Stimulated activated naive CD8-positive, alpha-beta T cell treated with anti-CD3 and anti-CD28 coated beads, Interleukin-15, amount 100 ng/mL, for 72 hours (primary cell): ENCODE results near the gene BMPR1B.

Source experiments
- ATAC-seq: fragments of 150-1000 bp; cut with Tn5 transposase; 2 replicates; pipeline ENCODE4 v1.10.0; 2021; ENCODE audit warnings: mild to moderate bottlenecking, moderate library complexity
- DNase-seq, 2 donors: peaks; one replicate each; pipeline ENCODE4 v3.0.0; 2021 to 2022
- H3K27ac Mint-ChIP-seq, 2 donors: one replicate each; pipeline ENCODE4 v1.8.0; 2022; ENCODE audit warnings: mild to moderate bottlenecking in 2 of 2, mixed read lengths in 2 of 2, moderate library complexity in 2 of 2
- H3K27me3 Mint-ChIP-seq: one replicate; pipeline ENCODE4 v1.8.0; 2022; ENCODE audit warnings: mixed read lengths
- H3K4me1 Mint-ChIP-seq: one replicate; pipeline ENCODE4 v1.8.0; 2022; ENCODE audit warnings: mild to moderate bottlenecking, mixed read lengths
- H3K4me3 Mint-ChIP-seq, 2 donors: one replicate each; pipeline ENCODE4 v1.8.0; 2022; ENCODE audit warnings: mild to moderate bottlenecking in 2 of 2, mixed read lengths in 2 of 2, moderate library complexity in 1 of 2
- H3K9me3 Mint-ChIP-seq, 2 donors: one replicate each; pipeline ENCODE4 v1.8.0; 2022; ENCODE audit warnings: mixed read lengths in 2 of 2

Gene BMPR1B

GRCh38 chr4:94757192-94758140 lies at the start of gene BMPR1B:
TSS of gene BMPR1B (plus strand) at chr4:94757955. CDS start at chr4:95104425, 346,470 bp downstream.
- peaks cover 91% of the 10 kb centered on the region for H3K27me3 Mint-ChIP-seq
- DNase-seq (no peak), ATAC-seq (peak; percentile 61)
- peaks cover 9% of the 10 kb centered on the region for H3K4me1 Mint-ChIP-seq
- H3K4me3 Mint-ChIP-seq, result peak within 1 kb of the TSS; percentile 69 to 72
- no peaks in the 10 kb centered on the region for H3K9me3 Mint-ChIP-seq
- no peak within 1 kb of the TSS for H3K27ac Mint-ChIP-seq

DNA sequence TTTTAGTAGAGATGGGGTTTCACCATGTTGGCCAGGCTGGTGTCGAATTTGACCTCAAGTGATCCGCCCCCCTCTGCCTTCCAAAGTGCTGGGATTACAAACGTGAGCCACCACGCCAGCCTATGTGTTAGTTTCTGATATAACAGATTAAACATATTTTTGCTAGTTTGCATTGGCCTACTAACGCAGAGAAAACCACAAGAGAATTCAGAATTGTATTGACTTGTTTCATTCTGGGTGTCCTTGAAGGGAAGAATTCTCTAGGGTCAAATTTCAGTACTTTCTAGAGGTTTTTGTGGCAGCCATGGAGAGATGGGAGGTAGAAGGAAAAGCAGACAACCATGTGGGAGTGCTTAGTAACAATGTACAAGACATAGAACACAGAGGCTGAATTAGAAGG lies 46.1 kb upstream of the BMPR1B start:
- DNase-seq (no peak), ATAC-seq (no peak)
- H3K4me1 Mint-ChIP-seq, result no peaks in the 10 kb centered on the region
- no peak overlapping the region for H3K4me3 Mint-ChIP-seq
- no peaks in the 10 kb centered on the region for H3K27me3 Mint-ChIP-seq
- peaks cover 3 to 6% of the 10 kb centered on the region in 2 donors for H3K9me3 Mint-ChIP-seq
- H3K27ac Mint-ChIP-seq, result no peak overlapping the region

DNA sequence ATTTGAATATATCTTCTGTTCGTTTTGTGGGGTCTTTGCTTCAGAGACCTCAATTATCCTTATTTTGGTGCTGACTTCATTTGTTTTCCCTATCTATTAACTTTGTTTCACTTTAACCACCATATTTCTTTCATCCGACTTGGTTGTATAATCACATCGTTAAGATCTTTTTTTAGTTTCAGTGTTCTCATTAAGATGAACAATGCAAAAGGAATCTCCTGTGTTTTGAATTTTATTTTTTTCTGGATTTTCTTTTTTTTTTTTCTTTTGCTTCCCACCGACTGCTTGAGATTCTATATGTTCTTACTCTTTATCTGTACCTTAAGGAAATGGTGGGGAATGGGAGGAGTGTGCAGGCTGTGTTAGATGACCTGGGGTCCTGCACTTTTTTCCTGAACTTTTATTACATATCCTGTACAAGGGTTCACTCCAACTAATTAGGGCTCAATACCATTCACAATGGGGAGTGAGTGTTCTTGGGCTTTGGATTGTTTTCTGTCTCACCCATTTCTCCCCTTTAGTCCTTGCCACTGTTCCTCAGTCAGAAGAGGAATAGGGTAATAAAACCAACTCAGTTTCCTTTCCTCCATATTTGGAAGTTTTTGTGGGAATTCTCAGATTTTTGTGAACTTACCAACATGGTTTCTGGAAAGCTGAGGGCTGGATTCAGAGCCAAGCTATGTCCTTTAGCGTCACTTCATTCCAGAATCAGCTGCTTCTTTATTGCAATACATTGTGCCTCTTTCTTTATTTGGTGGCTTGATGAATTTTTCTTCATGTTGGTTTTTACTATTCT lies 43.2 kb upstream of the BMPR1B start:
- DNase-seq, result no peak
- H3K27me3 Mint-ChIP-seq, result no peaks in the 10 kb centered on the region
- H3K9me3 Mint-ChIP-seq, result no peaks in the 10 kb centered on the region
- no peak for ATAC-seq
- no peak overlapping the region for H3K4me3 Mint-ChIP-seq
- no peaks in the 10 kb centered on the region for H3K4me1 Mint-ChIP-seq
- H3K27ac Mint-ChIP-seq, result no peak overlapping the region

DNA sequence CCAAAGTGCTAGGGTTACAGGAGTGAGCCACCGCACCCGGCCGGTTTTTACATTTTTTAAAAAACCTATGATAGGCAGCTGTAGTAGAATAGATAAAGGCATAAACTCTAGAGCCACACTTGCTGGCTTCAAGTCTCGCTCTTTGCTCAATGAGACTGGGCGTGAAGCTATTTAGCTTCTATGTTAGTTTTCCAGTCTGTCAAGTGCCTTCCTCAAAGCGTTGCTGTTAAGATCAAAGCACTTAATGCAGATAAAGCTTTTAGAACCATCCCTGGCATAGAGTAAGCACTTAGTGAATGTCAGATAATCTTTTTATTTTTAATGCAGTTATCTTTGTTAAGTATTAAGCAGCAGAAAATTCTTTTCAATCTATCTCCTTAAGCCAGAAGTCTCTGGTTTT lies 42.0 kb upstream of the BMPR1B start:
- H3K4me1 Mint-ChIP-seq, result no peaks in the 10 kb centered on the region
- ATAC-seq (no peak), DNase-seq (no peak)
- H3K27ac Mint-ChIP-seq, result no peak overlapping the region
- H3K4me3 Mint-ChIP-seq, result no peak overlapping the region
- H3K9me3 Mint-ChIP-seq, result no peaks in the 10 kb centered on the region
- H3K27me3 Mint-ChIP-seq, result no peaks in the 10 kb centered on the region

GRCh38 chr4:94721310-94721709 lies 36.4 kb upstream of the BMPR1B start:
- Mint-ChIP-seq H3K4me3 (no peak overlapping the region), H3K27me3 (no peaks in the 10 kb centered on the region)
- no peak for ATAC-seq

GRCh38 chr4:94722270-94722669 lies 35.5 kb upstream of the BMPR1B start:
- Mint-ChIP-seq H3K4me1 (no peaks in the 10 kb centered on the region), H3K4me3 (no peak overlapping the region), H3K9me3 (no peaks in the 10 kb centered on the region), H3K27ac (no peak overlapping the region), H3K27me3 (no peaks in the 10 kb centered on the region)
- ATAC-seq (no peak), DNase-seq (no peak)

More at GRCh38 chr4:94721310-94721709, 36.4 kb upstream of the BMPR1B start:
- no peak for DNase-seq
- H3K9me3 Mint-ChIP-seq, result no peaks in the 10 kb centered on the region
- H3K27ac Mint-ChIP-seq, result no peak overlapping the region
- no peaks in the 10 kb centered on the region for H3K4me1 Mint-ChIP-seq

DNA sequence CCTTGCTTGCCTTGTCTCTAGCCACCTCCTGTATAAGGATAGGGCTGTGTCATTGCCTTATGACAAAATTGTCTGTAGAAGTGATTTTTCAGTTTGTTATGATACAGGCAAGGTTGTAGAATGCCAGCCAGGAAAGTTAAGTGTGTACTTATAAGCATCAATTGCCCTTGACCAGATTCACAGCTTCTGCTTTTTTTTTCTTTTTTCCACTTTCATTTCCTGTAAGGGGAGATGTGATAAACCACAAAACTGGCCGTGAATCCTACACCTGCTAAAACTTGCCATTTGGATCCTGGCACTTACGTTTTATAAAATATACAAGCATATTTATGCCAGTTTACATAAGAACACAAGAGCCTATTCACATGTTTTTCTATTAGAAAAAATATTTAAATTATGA lies 35.0 kb upstream of the BMPR1B start:
- Mint-ChIP-seq H3K4me3 (no peak overlapping the region), H3K27me3 (no peaks in the 10 kb centered on the region), H3K9me3 (no peaks in the 10 kb centered on the region), H3K4me1 (no peaks in the 10 kb centered on the region), H3K27ac (no peak overlapping the region)
- ATAC-seq (no peak), DNase-seq (no peak)

- H3K4me3 Mint-ChIP-seq, result no peak overlapping the region
- ATAC-seq (no peak), DNase-seq (no peak)
- no peaks in the 10 kb centered on the region for H3K9me3 Mint-ChIP-seq
- peaks cover 2% of the 10 kb centered on the region for H3K27me3 Mint-ChIP-seq
- H3K27ac Mint-ChIP-seq, result no peak overlapping the region
- H3K4me1 Mint-ChIP-seq, result no peaks in the 10 kb centered on the region
Measured at GRCh38 chr4:94724016-94724790, 33.6 kb upstream of the BMPR1B start.

DNA sequence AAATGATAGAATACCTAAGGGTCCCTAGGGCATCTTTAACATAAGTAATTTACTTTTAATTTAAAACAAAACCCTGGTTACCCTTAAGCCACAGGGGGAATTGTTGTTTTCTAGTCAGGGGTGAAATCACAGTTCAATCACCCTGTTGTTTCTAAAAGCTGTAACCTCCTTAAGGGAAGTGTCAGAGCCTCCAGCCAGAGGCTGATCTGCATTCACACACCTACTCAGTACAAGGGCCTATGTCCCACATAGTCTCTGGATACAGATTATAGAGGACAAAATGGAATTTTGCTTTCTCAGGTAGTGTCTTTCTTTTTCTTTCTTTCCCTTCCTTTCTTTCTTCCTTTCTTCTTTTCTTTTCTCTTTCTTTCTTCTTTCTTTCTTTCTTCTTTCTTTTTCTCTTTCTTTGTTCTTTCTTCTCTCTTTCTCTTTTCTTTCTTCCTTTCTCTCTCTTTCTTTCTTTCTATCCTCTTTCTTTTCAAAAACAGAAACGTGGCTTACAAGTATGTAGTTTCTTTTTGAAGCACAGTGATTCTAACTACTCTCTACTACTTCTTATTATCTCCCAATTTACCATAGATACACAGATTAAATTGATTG lies 31.1 kb upstream of the BMPR1B start:
- Mint-ChIP-seq H3K9me3 (no peaks in the 10 kb centered on the region), H3K4me3 (no peak overlapping the region), H3K4me1 (no peaks in the 10 kb centered on the region), H3K27me3 (peaks cover 6% of the 10 kb centered on the region), H3K27ac (no peak overlapping the region)
- no peak for ATAC-seq
- no peak for DNase-seq

GRCh38 chr4:94728056-94728766 lies 29.5 kb upstream of the BMPR1B start:
- Mint-ChIP-seq H3K27me3 (peaks cover 6% of the 10 kb centered on the region), H3K27ac (no peak overlapping the region), H3K4me1 (no peaks in the 10 kb centered on the region), H3K4me3 (no peak overlapping the region), H3K9me3 (no peaks in the 10 kb centered on the region)
- DNase-seq, result no peak
- no peak for ATAC-seq

- H3K27me3 Mint-ChIP-seq, result peaks cover 6% of the 10 kb centered on the region
- DNase-seq (no peak), ATAC-seq (no peak)
- H3K4me1 Mint-ChIP-seq, result no peaks in the 10 kb centered on the region
- no peak overlapping the region for H3K27ac Mint-ChIP-seq
- no peak overlapping the region for H3K4me3 Mint-ChIP-seq
- H3K9me3 Mint-ChIP-seq, result no peaks in the 10 kb centered on the region
Measured at GRCh38 chr4:94732358-94732698, 25.4 kb upstream of the BMPR1B start.

GRCh38 chr4:94739741-94740140 lies 18.0 kb upstream of the BMPR1B start:
- ATAC-seq (no peak), DNase-seq (no peak)
- Mint-ChIP-seq H3K4me3 (no peak overlapping the region), H3K9me3 (peaks cover 0 to 5% of the 10 kb centered on the region in 2 donors), H3K4me1 (no peaks in the 10 kb centered on the region), H3K27me3 (no peaks in the 10 kb centered on the region), H3K27ac (no peak overlapping the region)

- H3K27me3 Mint-ChIP-seq, result no peaks in the 10 kb centered on the region
- no peak for DNase-seq
- no peak for ATAC-seq
- H3K9me3 Mint-ChIP-seq, result peaks cover 0 to 5% of the 10 kb centered on the region in 2 donors
- no peak overlapping the region for H3K27ac Mint-ChIP-seq
- no peaks in the 10 kb centered on the region for H3K4me1 Mint-ChIP-seq
- no peak overlapping the region for H3K4me3 Mint-ChIP-seq
Measured at GRCh38 chr4:94741304-94741703, 16.5 kb upstream of the BMPR1B start.

DNA sequence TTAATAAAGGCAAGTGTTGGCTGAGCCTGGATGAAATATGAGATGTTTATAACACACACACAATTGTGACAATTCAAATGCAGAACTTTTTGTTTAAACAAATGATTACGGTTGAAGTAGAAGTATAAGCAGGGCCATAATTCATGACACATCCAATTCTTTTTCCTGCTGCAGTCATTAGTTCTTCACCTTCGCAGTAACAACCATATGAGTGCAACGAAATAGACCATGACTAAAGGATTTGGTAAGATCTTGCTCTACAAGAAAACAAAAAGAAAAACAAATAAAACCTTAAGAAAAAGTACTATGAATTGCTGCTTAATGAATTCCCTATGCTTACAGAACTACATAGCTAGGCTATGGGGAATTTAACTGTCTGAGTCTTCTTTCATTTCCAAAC lies 13.9 kb upstream of the BMPR1B start:
- H3K9me3 Mint-ChIP-seq, result peaks cover 0 to 5% of the 10 kb centered on the region in 2 donors
- H3K4me1 Mint-ChIP-seq, result no peaks in the 10 kb centered on the region

GRCh38 chr4:94744850-94745249 lies 12.9 kb upstream of the BMPR1B start:
- Mint-ChIP-seq H3K4me1 (no peaks in the 10 kb centered on the region), H3K27me3 (no peaks in the 10 kb centered on the region), H3K4me3 (no peak overlapping the region), H3K9me3 (peaks cover 0 to 5% of the 10 kb centered on the region in 2 donors), H3K27ac (no peak overlapping the region)
- ATAC-seq (no peak), DNase-seq (no peak)

More for the DNA sequence above, 13.9 kb upstream of the BMPR1B start:
- no peak for DNase-seq
- Mint-ChIP-seq H3K27me3 (no peaks in the 10 kb centered on the region), H3K4me3 (no peak overlapping the region), H3K27ac (no peak overlapping the region)
- no peak for ATAC-seq
